Esophagus (tissue), 2 donors: ENCODE measurements around the gene PLEKHM3. TPM values are rescaled to one million over a fixed set of nuclear protein-coding genes. Genes with fewer than 3 reads are reported as not detected.
"Not testable (repeated sequence)": the region's sequence is repeated elsewhere in the genome, so short reads cannot be mapped to it uniquely, and the experiment has no call there.

Experiments used
- H3K27ac ChIP-seq, 2 donors: one replicate each; pipeline ENCODE4 v1.5.1; 2013; ENCODE audit warnings: low read depth in 2 of 2, mild to moderate bottlenecking in 2 of 2, inconsistent platforms in 1 of 2, low read length in 1 of 2, moderate library complexity in 1 of 2
- H3K27me3 ChIP-seq, 2 donors: one replicate each; pipeline ENCODE4 v1.6.1; 2013; ENCODE audit warnings: low read length in 2 of 2, control low read depth in 1 of 2, mild to moderate bottlenecking in 1 of 2; ENCODE audit not compliant: insufficient read depth in 2 of 2, control insufficient read depth in 1 of 2
- H3K36me3 ChIP-seq, 2 donors: one replicate each; pipeline ENCODE4 v1.6.1; 2013; ENCODE audit warnings: low read length in 1 of 2; ENCODE audit not compliant: control insufficient read depth in 2 of 2, insufficient read depth in 2 of 2
- H3K4me1 ChIP-seq, 2 donors: one replicate each; pipeline ENCODE4 v1.6.1; 2013; ENCODE audit warnings: low read length in 1 of 2; ENCODE audit not compliant: control insufficient read depth in 2 of 2, insufficient read depth in 2 of 2
- H3K4me3 ChIP-seq, 2 donors: one replicate each; pipeline ENCODE4 v1.5.1; 2013; ENCODE audit warnings: low read length in 2 of 2, mild to moderate bottlenecking in 2 of 2, low read depth in 1 of 2, moderate library complexity in 1 of 2
- H3K9me3 ChIP-seq, 2 donors: one replicate each; pipeline ENCODE4 v1.6.1; 2013; ENCODE audit warnings: mild to moderate bottlenecking in 2 of 2, low read depth in 1 of 2, low read length in 1 of 2, moderate library complexity in 1 of 2; ENCODE audit not compliant: control insufficient read depth in 2 of 2, insufficient read depth in 1 of 2
- WGBS, 2 donors: extraction: QIAGEN DNeasy Blood & Tissue Kit; methylation state at CpG; one replicate each; pipeline ENCODE4 v1.1.7; 2013; 5-methylcytosine and 5-hydroxymethylcytosine counted together
- polyA plus RNA-seq, 2 donors: library from polyadenylated mRNA; stranded (reverse); fragments of 200-250 nt; gene quantifications; one replicate each; pipeline ENCODE4 v1.2.3, GENCODE V29; 2013
- donor health status: healthy with polysubstance abuse.
- donor health status: Bipolar disorder and iron deficiency.

The PLEKHM3 gene
- polyA plus RNA-seq, 2 donors: 1.7 to 1.9 TPM

DNA sequence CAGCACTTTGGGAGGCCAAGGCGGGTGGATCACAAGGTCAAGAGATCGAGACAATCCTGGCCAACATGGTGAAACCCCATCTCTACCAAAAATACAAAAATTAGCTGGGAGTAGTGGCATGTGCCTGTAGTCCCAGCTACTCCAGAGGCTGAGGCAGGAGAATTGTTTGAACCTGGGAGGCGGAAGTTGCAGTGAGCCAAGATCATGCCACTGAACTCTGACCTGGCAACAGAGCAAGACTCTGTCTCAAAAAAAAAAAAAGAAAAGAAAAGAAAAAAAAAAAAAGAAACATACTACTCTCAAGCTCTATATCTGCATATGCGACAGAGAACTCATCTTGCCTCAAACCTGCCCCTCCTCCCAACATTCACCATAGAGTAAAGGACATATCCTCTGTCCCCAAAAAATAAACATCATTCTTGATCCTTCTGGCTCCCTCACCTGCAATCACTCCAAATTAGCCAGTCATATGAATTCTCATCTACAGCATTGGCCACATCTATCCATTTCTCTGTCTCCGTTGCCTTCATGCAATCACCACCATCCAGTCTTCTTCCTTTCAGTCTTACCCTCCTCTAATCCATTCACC is 7.1 kb downstream of the PLEKHM3 start:
- not testable (repeated sequence) for H3K27ac ChIP-seq, H3K36me3 ChIP-seq, H3K4me3 ChIP-seq, H3K9me3 ChIP-seq, H3K27me3 ChIP-seq, H3K4me1 ChIP-seq
- 76 to 94% methylated on average over 5 of the region's 5 CpGs for WGBS, 2 donors

DNA sequence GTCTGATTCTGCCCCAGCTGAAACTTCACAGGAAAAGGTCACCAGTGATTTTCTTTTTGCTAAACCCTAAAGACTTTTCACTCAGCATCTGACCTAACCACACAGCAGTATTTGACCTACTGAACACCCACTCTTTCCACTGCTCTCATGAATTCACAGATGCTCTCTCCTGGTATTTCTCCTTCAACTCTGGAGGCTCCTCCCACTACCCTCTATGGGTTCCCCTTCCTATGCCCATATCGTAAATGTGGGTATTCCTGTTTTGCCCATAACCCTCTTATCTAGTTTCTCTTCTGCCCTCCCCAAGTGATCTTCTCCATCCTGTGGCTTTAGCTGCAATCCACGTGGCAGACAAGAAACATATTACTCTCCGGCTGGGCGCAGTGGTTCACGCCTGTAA is 7.6 kb downstream of the PLEKHM3 start:
- 68 to 77% methylated on average over 5 of the region's 5 CpGs for WGBS, 2 donors
- Histone ChIP-seq H3K27me3 (no peaks in the 10 kb centered on the region), H3K9me3 (no peaks in the 10 kb centered on the region), H3K4me1 (no peaks in the 10 kb centered on the region), H3K36me3 (no peaks in the 10 kb centered on the region), H3K27ac (no peak overlapping the region), H3K4me3 (no peak overlapping the region)

DNA sequence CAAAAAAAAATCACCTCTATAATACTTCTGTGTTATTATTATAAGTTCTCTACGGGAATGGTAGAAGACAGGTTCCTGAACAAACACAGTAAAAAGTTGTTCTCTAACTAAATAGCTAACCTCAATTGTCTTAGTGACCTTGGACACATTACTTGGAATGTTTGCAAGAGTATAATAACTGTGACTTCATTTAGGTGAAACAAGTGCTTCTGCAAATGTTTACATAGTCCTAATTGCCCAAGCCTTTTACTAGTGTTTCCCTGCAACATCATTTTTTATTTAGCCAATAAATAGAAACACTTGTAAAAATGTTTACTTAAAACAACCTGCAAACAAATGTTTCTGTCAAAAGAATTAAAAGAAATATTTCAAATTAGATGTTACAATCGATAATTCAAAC is 9.9 kb downstream of the PLEKHM3 start:
- no peaks in the 10 kb centered on the region for H3K9me3 ChIP-seq
- 36 to 52% methylated on average over 2 of the region's 2 CpGs for whole genome bisulfite sequencing, 2 donors

DNA sequence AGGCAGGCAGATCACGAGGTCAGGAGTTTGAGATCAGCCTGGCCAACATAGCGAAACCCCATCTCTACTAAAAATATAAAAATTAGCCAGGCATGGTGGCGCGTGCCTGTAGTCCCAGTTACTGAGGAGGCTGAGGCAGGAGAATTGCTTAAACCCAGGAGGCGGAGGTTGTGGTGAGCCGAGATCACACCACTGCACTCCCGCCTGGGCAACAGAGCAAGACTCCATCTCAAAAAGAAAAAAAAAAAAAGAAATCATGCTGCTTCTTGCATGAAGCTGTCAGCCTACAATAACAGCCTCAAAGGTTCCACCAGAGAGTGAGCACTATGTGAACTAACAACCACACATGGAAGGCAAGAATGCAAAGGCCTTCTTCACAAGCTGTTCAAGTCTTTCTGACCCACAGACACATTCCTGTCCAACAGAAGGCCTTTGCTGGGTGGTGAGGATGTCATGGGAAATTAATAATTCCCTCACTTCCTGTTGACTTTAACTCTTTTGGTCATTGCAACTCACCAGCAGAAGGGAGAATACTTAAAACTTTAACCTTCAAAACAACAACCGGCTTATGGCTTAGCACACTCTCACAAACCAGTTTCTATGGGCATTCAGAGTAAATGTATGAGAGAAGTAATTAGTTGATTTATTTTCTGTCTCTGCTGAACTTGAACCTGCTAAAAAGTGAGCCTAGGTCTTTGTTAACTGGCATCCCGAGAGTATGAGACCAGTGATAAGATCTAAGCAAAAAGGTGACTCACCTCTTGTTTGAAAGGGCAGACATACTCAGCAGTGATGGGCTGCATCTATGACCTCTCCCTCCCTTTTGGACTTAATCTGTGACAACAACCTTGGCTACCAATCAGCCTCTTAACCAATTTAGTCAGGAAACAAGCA is 11.8 kb downstream of the PLEKHM3 start:
- Histone ChIP-seq H3K27me3 (no peaks in the 10 kb centered on the region), H3K4me3 (no peak overlapping the region), H3K4me1 (no peaks in the 10 kb centered on the region), H3K9me3 (no peaks in the 10 kb centered on the region), H3K36me3 (no peaks in the 10 kb centered on the region), H3K27ac (no peak overlapping the region)
- WGBS, 2 donors: 88 to 91% methylated on average over 9 of the region's 9 CpGs

More for the DNA sequence above, 9.9 kb downstream of the PLEKHM3 start:
- Histone ChIP-seq H3K4me3 (no peak overlapping the region), H3K36me3 (no peaks in the 10 kb centered on the region), H3K27ac (no peak overlapping the region), H3K4me1 (no peaks in the 10 kb centered on the region), H3K27me3 (no peaks in the 10 kb centered on the region)

DNA sequence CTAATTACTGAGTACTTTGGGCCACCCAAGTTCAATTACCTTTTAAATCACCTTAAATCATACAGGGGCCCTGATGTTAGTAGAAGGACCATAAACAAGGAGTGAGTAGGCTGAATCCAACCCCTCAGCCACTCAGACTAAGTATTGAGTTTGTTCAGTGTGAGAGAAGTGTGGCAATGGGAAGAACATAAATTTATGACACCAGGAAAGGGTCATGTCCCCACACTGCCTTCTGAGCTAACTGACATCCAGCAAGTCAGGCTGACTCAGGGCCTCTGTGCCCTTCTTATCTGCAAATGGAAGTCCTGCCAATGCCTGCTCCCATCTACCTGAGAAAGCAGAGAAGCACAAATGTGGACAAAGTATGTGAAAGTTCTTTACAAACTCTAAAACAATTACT is 12.9 kb downstream of the PLEKHM3 start:
- no peaks in the 10 kb centered on the region for H3K36me3 ChIP-seq
- no peak overlapping the region for H3K4me3 ChIP-seq
- H3K27me3 ChIP-seq: no peaks in the 10 kb centered on the region
- H3K9me3 ChIP-seq: no peaks in the 10 kb centered on the region
- no peaks in the 10 kb centered on the region for H3K4me1 ChIP-seq
- H3K27ac ChIP-seq: no peak overlapping the region

DNA sequence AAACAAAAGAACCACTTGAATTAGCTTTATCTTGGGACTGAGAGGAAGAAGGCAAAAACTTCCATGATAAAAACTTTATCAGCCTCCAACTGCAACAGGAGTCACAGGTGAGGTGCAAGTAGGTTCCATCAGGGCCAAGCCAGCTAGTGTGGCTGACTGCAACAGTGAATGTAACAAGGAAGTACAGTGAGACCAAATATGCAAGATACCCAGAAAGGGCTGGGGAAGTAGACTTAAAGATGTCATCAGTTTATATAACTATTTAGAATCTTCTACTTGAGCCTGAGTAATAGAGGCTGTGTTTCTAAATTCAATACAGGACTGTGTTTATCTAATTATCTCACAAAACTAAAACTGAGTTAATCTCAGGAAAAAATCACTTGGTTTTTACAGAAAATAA is 14.8 kb downstream of the PLEKHM3 start:
- Histone ChIP-seq H3K27me3 (no peaks in the 10 kb centered on the region), H3K4me3 (no peak overlapping the region), H3K27ac (no peak overlapping the region), H3K4me1 (no peaks in the 10 kb centered on the region), H3K9me3 (no peaks in the 10 kb centered on the region), H3K36me3 (no peaks in the 10 kb centered on the region)

DNA sequence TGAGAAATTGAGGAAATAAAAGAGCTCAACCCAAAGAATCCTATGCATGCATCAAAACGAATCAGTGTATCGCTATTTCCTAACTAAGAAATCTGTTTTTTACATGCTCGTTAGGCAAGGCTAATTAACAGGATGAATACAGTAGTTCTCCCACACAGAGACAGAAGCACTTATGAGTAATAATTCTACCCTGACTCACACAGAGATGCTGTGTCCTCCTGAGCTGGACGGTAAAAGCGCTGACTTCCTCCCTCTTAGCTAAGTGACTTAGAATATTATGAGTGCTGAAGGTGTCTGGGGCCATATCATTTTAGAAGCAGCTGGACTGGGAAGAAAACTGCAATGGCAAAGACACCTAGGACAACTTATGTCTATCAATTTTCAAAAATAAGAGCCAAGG is 18.5 kb downstream of the PLEKHM3 start:
- 65 to 68% methylated on average over 5 of the region's 5 CpGs for WGBS, 2 donors
- Histone ChIP-seq H3K27ac (peak overlapping the region in 1 of 2 donors; percentile 16), H3K4me3 (no peak overlapping the region), H3K36me3 (no peaks in the 10 kb centered on the region), H3K9me3 (no peaks in the 10 kb centered on the region), H3K27me3 (no peaks in the 10 kb centered on the region), H3K4me1 (no peaks in the 10 kb centered on the region)

DNA sequence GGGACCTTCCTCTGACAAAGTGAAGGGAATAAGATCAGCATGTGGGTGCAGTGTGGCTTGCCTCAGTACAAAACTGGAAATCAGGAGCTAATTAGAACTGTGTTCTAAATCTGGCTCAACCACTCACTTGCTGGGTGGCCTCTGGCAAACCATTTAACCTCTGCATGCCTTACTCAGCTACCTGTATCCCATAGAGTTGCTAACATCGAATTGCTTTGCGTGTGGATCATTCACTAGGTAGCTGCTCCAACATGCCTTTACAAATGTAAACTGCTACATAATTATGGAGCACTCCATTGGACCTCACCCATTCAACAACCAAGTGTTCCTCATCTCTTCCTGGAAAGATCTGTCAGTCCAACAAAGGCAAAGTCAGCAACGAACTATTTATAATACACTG is 19.0 kb downstream of the PLEKHM3 start:
- H3K27ac ChIP-seq: no peak overlapping the region
- H3K36me3 ChIP-seq: peaks cover 0 to under 1% of the 10 kb centered on the region in 2 donors
- H3K4me3 ChIP-seq: no peak overlapping the region
- H3K4me1 ChIP-seq: no peaks in the 10 kb centered on the region
- H3K9me3 ChIP-seq: no peaks in the 10 kb centered on the region
- WGBS, 2 donors: 48 to 57% methylated on average over 3 of the region's 3 CpGs
- H3K27me3 ChIP-seq: no peaks in the 10 kb centered on the region

DNA sequence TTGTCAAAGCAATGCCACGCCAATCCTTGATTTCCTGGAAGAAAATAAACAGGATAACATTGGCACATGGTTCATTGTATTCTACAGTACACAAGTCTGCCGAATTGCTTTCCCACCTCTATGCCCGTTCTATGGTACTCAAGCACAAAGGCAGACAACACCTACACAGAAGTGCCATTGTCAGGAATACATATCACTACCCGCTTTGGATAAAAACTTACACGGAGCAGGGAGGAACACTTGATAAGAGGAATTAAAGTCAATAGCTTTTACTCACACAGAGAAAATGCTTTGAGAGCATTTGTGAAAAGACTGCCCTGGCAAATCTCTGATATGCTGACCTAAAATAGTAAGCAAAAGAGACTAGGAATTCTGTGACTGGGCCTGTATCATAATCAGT is 23.4 kb downstream of the PLEKHM3 start:
- Histone ChIP-seq H3K4me3 (no peak overlapping the region), H3K36me3 (peaks cover 0 to 3% of the 10 kb centered on the region in 2 donors), H3K4me1 (no peaks in the 10 kb centered on the region), H3K27ac (no peak overlapping the region), H3K27me3 (no peaks in the 10 kb centered on the region), H3K9me3 (no peaks in the 10 kb centered on the region)
- WGBS, 2 donors: 87 to 93% methylated on average over 5 of the region's 5 CpGs
